NCI-H2227 (cell line): ENCODE results near the gene CCDC122.
A peak's percentile ranks its signal among the peaks of the same experiment; 100 is the strongest.

Experiments
- DNase-seq: peaks from one replicate; lab custom pipeline; 2025; ENCODE audit not compliant: unreplicated experiment; lab: John Stamatoyannopoulos, UW

Gene CCDC122

DNA sequence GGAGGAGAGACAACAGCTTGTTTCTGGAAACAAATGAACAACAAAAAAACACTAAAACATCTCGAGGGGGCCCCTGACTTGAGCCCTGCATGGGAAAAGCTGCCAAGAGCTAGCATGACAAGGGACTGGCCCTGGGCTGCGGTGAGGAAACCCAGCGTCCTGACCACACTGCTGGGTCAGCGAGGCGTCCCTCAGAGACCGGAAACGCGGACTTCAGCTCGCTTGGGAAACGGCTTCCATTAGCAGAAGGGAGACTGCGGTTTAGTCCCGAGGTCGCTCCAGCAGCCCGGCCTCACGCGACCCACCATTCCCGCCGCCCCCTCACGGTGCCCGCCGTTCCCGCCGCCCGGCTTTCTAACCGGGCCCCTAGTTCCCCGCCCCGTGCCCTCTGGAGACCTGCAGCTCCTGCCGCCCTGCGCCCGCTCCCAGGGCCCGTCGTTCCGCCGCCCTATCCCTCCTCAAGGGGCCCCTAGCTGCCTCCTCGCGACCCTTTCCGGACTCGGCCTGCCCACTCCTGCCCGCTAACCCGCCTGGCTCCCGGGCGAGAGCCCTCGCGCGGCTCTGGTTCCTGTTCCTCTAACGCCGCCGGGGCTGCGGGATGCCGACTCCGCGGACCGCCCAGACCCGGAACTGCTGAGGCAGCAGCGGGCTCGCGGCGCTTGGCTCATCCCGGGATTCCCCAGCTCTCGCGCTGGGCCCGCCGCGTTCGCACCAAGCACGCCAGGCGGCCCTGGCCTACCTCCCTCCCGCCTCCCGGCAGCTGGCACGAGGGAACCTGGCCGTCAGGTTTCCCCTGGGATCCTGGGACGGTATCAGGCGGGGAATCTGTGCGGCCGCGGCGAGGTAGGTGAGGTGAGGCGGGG lies at the start of gene CCDC122:
Gene CCDC122 (minus strand): TSS at position 849 of the 863 bp plus-strand sequence. CDS start 10,364 bp downstream, outside the sequence.
- peak; percentile 72 for DNase-seq

DNA sequence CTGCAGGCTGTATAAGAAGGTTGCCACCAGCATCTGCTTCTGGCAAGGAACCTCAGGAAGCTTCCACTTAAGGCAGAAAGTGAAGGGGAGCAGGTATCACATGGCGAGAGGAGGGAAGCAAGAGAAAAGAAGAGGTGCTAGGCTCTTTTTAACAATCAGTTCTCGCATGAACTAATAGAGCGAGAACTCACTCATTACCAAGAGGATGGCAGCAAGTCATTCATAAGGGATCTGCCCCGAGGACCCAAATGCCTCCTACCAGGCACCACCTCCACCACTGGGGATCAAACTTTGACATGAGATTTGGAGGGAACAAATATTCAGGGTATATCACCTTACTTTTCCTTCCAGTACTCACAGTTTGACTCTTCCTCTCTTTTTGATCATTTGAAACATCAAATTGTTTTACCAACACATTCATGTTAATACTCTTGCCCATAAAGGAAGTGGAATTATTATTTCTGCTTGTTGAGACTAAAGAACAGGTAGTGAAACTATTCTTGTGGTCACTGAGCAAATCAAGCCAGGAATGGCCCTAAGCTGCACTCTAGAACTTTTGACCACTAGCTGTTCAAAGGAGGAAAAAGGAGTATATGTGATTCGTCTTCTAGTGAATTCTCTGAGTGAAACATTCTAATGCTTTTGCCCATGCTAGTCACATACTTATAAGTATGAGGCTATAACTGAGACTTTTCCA lies 45.2 kb upstream of the CCDC122 start:
- no peak for DNase-seq

DNA sequence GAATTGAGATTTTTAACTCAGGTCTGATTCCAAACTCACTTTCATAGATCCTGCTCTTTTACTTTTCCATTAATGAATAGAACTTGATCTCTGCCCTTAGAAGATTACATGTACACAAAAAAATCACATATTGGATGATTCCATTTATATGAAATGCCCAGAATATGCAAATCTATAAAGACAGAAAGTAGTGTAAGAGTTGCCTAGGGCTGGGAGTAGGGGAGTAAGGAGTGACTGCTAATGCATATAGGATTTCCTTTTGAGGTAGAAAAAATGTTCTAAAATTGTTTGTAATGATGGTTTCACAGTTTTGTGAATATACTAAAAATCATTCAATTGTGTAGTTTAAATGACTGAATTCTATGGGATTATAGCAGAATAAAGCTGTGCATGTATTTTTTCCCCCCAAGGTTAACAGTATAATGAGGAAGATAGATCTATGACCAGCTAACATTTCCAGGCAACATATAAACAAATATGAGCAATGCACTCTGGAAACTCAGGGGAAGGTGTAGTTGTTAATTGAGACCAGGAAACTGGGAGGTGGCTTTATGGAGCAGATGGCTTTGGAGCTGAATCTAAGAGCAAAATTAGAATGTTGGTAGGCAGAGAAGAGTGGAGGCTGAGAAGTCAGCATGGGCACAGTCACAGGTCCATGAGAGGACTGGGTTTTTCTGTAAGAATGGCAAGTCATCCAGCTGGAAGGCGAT lies 41.6 kb upstream of the CCDC122 start:
- DNase-seq: no peak

DNA sequence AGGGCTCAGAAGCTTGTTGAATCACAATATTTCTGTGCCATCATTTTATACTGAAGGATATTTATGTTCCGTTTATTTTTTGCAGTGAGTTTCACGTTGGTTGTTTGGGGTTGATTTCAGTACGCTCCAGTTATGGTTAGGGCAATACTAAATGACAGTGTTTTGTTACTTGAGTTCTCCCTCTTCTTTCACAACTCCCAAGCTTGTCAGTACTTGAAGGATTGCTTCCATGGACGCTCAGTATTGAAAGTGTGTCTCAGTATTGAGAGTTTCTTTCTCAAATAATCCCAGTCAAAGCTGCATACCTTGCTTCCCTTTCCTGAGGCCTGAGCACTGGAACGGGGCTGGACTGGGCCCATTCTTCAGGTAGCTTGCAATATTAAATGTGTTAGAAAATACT lies 39.1 kb upstream of the CCDC122 start:
- no peak for DNase-seq

DNA sequence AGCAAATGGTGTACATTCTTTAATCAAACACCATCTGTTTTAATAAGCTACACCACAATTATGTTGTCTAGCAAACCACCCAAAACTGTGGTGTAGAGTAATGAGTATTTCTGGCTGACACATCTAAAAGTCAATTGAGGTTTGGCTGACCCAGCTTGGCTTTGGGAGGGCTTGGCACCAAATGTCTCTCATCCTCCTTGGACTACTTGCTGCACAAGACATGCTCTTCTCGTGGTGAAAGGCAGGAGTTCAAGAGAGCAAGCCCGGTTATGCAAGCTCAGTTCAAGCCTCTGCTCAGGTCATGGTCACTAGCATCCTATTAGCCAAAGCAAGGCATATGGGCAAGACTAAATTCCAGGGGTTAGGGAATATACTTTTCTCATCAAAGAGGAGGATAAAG lies 37.3 kb upstream of the CCDC122 start:
- DNase-seq: no peak

DNA sequence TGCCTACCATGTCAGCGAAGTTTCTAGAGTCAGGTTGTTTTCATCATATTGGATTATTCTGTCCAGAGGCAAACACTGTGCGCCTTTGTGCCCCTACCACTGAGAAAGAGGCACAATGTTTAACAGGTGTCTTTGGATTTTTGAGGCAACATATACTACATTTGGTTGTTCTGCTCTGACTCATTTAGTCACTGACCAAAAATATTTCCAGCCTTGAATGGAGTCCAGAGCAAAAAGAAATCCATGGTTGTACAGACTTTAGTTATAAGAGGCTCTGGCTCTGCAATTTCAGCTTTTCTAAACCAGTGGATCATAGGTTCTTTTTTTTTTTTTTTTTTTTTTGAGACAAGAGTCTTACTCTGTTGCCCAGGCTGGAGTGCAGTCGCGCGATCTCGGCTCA lies 35.9 kb upstream of the CCDC122 start:
- DNase-seq: no peak

DNA sequence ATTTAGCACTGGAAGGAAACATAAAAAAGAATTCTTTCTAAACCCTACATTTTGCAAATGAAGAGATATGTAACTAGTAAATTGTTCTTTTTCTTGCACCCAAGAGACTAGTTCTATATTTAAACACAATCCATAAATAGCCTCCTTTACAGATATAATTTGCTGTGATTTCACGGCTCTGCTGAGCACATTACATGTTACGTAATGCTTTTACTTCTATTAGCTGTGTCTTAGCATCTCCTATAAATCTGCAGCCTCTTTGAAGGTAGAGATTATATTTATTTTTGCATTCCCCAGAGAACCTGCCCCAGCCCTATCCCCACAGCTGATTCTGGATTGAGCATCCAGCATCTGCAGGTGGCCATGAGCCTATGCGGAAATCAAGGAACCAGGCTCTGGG lies 32.3 kb upstream of the CCDC122 start:
- peak; percentile 5 for DNase-seq

DNA sequence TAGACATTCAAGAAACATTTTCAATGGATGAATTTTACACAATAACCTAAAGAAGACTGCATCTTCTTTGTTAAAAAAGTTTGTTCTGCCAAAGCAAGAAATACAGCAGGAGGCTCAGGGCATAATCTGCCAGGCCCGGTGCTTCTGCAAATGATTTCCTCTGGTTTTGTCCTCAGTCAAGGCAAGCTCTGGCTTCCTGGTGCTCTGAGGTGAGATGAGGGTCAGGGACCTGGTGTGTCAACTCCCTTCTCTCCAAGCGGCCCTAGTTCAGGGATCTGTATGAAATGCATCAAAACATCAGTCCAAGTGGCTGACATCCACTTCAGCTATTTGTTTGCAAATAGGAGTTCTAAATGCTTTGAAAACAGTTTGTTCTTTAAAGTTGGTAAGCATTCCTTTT lies 31.7 kb upstream of the CCDC122 start:
- no peak for DNase-seq

DNA sequence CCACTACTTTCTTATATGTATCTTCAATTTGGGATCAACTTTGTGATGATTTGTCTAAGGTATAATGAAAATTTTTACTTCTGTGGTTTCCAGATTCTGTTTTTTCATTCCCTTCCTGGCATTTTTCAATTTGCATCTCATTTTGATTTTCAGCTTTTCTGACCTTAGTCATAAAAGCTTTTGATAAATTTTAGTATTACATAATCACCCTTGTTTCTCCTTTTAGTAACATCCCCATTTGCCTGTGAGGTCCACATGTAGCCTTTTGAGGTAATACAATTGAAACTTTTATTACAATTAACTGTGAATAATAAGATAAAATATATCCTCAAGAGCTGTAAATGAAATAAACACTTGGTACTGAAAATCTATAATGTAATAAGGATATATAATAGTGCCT lies 31.3 kb upstream of the CCDC122 start:
- no peak for DNase-seq

DNA sequence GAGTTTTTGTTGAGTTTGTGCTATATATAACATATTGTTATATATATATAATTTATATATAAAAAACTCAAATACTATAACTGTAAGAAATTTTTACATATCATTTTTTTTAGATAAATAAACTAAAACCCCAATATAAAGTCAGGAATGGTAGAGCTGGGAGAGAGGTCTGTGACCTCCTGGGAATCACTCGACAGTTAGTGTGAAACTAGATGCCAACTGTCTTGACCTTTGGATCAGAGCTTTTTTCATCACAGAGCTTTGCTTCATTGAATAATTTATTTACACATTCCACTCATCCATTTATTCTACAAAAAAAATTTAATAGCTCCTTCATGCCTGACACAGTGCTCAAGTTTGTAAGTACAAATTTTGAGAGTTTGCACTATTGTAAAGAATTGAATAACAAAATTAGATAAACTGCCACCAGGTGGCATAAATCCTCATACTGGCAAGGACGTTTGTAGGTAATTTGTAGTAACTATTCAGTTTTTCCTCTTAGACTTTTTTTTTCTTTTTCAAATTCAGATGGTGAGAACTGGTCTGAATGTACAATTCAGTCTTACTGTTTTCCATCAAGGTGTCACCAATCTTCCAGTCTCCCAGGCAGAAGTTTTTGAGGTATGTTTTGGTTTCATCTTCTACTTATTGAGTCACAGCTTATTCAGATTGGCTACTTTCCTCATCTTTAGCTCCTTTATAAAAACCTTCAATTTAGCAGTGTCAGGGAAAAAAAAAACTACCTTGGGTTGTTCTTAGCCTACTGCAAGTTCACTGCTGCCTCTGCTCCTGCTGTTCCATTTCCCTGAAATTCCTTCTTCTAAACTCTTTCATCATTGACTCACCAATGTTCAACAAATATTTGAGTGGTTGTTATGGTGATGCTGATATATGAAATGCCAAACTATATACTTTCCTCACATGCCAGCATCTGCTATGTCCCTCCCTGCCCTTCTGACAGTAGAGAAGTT lies 28.9 kb upstream of the CCDC122 start:
- DNase-seq: peak; percentile 49

DNA sequence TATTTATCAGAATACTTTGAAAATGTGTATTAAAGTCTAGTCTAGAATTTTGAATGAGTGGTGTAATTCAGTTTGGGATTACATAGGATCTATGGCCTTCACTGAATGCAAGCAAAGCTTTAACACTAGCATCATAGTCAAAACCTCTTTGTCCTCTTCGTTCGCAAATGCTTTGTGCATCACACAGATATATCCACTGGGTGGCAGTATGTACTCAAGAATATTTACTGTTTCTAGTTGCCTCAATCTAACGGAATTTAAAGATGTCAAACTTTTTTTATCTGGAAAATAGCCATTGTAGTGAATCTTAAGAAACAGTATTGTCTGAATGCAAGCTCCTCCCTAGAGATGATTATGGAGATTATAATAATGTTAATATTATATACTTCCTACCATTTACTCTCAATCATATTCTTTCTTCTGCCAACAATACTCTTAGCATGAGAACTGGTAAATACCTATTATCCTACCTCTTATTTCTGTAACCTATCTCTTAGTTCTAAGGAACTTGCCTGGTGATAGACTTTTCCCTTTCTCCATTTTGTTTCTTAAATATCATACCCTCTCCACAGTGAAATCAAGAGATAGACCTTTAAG lies 26.0 kb upstream of the CCDC122 start:
- peak; percentile 68 for DNase-seq

DNA sequence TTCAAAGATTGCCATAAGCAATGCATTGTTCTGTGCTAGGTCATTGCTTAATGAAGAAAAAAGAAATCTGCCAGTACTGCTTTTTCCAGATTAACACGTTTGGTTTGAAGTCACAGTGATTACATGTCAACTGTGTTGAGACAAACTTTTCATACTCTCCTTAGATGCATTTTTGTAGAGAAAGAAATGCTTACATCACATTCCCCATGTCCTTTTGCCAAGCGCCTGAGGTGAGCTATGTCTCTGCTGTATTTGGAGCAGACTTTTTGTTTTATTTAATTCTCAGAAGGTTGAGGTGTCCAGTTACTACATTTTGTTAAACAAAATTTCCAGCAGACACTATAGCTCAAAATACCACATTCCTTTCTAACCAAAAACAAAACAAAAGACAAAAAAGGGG lies 16.4 kb upstream of the CCDC122 start:
- DNase-seq: no peak

DNA sequence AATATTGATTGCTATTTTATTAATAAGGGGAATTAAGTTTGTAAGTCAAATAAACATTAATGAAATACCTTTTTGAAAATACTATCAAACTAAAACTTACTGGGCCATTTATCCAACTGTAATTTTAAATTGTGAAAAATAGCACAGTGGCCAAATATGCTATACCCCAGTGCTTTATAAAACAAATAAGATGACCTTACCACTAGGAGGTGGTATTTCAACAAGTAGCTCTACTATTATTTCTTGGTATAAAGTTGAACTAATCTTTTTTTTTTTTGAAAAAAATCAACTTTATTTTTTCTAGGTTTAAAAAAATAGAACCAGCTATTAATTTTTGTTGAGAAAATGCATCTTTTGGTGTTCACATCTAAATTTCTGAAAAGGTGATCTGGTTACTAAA lies 14.9 kb upstream of the CCDC122 start:
- no peak for DNase-seq

DNA sequence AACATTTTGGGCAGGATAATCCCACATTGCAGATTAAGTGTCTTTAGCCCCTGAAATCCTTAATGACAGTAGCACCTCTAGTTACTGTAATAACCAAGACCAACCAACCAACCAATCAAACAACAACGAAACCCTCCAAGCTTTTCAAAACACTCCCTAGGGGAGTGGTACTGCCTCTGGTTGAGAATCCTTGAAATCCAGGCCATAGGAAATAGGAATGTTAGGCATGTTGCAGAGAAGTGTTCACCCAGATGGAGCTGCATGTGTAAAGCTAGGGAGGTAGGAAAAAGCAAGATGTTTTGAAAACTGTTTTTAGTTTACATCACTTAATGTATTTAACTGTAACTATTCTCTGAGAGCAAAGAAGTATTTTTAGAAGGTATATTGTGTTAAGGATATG lies 4.7 kb upstream of the CCDC122 start:
- DNase-seq: no peak

DNA sequence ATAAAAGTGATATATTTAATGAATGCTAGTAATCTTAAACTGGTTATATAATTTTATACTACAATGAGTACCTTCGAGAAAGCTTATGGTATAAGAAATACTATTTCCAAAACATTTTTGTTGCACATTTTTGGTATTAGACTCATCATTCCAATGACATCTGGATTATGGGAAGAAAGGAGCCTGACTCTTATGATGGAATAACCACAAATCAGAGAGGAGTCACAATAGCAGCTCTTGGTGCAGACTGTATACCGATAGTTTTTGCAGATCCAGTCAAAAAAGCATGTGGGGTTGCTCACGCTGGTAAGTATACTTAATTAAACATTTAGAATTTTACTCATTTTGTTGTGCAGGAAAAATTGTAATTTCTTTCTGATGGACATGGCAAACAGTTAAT lies 4.1 kb upstream of the CCDC122 start:
- no peak for DNase-seq

DNA sequence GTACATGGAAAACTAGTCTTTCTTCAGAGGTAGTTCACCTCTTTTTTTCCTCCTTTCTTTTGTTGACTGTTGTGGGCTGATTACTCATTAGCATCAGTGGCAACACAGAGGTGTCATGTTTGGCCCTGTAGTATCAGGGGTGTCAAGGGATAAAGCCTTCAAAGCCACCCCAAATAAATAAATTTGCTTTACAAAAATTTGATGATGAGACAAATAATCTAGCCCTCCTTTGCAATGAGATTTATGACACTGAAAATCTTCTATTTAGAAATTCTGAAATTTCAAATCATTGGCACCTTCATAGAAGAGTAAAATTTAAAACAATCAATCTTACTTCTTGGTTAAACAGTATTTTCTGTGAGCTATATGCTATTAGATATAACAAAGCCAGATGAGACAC lies 2.0 kb upstream of the CCDC122 start:
- no peak for DNase-seq

DNA sequence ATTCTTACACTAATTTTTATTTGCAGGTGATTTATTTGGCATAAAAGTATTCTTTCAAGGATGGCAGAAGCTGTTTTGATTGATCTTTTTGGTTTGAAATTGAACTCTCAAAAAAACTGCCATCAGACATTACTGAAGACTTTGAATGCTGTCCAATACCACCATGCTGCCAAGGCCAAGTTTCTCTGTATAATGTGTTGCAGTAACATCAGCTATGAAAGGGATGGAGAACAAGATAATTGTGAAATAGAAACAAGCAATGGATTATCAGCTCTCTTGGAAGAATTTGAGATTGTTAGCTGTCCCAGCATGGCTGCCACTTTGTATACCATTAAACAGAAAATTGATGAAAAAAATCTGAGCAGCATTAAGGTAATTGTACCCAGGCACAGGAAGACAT lies 1.4 kb upstream of the CCDC122 start:
- DNase-seq: no peak

DNA sequence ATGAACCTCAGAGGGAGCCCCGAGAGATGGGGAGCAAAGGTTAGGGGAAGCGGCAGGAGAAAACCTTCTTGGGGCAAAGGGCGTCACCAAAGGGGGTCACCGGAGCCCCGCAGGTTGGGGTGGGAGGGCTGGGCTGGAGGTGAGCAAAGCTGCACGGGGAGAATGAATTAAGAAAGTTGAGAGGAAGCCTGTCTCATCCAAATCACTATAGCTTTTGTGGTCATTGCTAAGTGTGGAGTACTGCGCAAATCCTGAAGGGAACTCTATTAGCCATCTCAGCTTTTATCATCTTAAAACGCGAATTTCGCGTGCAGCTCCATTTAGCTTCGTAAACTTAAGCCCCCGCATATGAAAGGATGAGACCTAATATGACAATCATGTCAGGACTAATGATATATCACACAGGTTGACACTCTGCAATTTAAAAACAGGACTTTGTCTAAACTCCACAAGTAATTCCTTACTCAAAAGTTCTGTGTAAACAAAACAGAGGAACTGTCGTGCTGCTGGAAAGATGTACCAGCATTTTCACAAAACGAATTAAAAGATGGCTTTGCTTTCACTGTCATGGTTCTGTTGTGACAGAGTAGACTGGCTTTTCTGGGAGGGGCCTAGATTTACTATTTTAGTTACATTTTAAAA lies 795 bp upstream of the CCDC122 start:
- no peak for DNase-seq

DNA sequence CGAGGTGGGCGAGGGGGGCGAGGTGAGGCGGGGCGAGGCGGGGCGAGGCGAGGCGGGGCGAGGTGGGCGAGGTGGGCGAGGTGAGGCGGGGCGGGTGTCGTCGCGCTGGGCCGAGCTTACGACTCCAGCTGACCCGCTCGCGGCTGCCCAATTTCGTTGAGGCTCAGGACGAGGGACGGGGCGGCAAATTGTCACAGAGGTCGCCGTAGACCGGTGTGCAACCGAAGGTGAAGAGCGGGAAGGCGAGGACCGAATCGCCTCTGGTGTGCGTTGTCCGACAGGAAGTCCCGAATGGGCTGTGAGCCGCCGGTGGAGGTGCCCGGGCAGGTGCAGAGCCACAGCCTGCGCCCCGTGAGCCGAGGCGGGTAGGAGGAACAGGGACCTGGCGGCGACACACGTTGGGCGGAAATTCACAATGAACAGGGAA lies 228 bp upstream of the CCDC122 start, which contains the start of gene LACC1:
Gene LACC1 (plus strand): TSS at position 150 of the 427 bp plus-strand sequence. CDS start 1,082 bp downstream, outside the sequence.
- peak; percentile 51 for DNase-seq

DNA sequence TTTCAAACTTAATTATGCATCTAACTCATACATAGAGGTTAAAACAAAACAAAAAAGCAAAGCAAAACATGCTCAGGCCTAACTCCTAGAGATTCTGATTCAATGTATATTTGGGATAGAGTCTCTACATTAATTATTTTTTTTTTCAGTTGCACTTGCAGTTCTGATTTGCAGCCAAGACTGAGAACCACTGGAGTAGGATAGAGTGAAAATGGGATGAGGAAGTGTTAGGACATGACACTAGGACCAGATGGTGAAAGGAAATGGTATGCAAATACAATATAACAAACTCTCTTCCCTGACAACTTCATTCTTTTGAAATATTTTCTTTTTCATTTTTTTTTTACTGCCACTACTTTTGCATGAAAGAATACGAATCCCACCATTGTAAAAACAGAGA lies 1.8 kb downstream of the CCDC122 start:
- no peak for DNase-seq
